ENCODE results near the gene CER1.

The CER1 gene, protein sequence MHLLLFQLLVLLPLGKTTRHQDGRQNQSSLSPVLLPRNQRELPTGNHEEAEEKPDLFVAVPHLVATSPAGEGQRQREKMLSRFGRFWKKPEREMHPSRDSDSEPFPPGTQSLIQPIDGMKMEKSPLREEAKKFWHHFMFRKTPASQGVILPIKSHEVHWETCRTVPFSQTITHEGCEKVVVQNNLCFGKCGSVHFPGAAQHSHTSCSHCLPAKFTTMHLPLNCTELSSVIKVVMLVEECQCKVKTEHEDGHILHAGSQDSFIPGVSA

DNA sequence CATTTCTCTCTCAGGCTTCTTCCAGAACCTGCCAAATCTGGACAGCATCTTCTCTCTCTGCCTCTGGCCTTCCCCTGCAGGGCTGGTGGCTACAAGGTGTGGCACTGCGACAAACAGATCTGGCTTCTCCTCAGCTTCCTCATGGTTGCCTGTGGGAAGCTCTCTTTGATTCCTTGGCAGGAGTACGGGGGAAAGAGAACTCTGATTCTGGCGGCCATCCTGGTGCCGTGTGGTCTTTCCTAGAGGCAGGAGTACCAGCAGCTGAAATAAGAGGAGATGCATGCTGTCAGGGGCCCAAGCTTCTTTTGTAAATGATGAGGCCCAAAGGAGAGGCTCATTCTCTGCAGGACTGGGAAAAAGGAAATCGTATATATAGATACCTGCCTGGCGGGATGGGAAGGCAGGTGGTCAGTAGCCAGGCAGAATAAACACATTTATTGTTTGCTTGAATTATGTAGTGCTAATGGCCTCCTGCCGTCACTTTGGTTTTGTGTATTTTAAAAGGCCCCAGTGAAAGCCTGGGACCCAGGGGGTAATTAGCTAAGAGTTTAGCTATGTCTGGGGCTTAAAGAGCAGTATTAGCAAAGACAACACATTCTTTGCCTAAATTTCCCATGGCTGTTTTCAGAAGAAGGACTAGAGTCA is at the start of gene CER1:
CER1 (minus strand) TSS at position 343 of the 645 bp plus-strand sequence; CDS start at position 282, 61 bp downstream.
- DNase-seq (ENCODE audit: low read depth) = no peak

DNA sequence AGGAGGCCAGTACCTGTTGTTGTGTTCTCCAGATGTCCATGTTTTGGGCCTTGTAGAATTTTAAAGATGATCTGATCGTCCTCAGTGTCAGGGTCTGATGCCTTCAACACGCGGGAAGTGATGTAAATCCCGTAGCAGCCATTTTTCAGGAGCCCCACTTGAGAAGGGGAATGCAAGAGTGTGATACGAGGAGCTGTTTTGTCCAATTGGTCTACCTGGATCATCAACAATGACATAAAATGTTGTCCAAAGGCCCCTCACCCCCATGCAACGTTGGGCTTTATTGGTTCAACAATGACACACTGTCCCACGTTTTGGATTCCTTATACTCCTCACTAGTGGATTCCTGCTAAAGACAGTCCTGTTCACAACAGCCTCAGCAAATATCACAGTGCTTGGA is 48.1 kb upstream of the CER1 start:
- DNase-seq (ENCODE audit: low read depth) = no peak

DNA sequence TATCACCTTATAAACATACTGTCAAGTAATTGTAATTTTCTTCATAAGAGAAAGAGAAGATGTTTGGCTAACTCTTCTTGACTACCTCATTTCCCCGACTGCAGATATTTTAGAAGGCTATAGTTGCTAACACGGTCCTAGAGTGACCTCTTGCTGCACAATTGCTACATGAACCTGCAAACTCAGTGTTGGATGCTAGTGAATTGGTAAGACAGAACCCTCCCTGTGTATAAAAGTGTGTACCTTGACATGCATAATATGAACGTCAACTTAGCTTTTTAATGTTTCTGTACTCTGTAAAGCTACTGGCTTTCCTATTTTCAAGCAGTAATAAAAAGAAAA is 46.7 kb upstream of the CER1 start:
- peak; percentile 5 for DNase-seq (ENCODE audit: low read depth)

DNA sequence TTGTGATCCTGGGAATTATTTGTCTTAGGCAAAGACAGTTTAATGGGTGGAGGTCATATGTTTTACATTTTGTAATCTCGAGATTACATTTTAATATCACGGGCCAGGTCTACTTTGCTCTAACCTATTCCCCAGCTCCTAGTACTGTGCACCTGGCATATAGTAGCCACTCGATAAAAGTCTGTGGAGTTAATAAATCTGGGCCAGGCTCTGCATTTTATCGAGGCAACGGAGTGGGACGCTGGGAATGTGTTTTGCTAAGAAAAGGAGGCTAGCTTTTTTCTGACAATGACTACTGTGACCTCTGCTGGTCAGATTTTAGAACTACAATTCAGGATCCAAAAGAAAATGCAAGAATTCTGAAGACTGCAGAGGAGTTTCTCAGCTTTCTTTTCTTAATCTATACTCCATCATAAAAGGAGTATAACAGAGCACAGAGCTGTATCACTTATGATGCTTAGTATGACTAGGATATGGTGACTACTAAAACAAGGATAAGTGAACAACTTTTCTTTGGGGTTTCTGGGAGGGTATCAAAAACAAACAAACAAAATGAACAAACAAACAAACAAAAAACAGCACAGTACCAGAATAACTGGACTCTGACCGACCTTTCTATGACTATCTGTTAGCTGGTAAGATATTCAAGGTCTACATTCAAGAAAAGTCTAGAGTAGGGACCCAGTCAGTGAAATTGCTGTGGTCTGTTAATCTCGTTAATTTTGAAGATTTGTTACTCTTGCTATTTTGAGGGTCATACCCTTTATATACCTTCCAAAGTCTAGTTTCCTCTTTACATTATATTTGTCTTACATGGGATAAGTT is 46.1 kb upstream of the CER1 start:
- peak; percentile 31 for DNase-seq (ENCODE audit: low read depth)

DNA sequence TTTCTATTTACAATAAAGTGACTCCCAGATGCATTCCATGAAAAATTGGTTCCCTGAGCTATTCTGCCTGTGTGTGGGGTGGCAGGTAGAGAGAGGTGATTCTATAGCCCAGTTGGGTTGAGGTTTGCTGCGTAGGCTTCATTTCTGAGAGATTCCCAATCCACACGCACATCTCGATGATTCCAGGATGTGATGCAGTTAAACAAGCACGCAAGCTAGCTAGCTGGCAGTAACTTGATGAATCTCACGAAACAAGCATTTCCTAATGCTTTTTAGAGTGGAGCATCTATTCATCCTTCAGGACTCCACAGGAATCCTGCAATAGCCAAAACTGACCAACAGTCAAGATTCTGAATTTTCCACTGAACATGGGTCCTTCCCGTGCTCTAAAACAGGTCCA is 43.8 kb upstream of the CER1 start:
- peak; percentile 47 for DNase-seq (ENCODE audit: low read depth)

DNA sequence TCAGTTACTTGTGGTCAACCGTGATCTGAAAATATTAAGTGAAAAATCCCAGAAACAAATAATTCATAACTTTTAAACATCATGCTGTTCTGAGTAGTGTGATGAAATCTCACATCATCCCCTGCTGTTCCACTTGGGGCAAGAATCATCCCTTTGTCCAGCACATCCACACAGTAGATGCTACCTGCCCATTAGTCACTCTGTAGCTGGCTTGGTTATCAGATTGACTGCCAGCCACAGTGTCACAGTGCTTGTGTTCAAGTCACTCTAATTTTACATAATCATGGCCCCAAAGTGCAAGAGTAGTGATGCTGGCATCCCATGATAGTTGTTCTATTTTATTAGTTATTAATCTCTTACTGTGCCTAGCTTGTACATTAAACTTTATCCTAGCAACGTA is 39.1 kb upstream of the CER1 start:
- DNase-seq (ENCODE audit: low read depth) = no peak

DNA sequence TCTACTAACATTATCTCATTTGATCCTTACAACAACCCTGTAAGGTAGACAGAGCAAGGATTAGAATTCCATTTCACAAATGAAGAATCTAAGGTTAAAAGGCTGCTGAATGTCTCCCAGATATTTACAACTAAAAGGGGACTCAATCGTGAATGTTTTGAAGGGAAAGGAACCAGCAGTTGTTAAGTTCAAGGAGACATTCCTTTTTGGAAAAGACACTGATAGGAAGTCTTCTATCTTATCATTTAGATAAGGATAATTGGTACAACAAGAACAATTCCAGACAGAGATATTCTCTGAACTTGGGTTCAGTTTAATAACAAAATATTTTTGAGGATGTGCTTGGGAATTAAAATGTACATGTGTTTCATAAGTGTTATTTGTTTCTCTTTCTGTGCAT is 37.5 kb upstream of the CER1 start:
- DNase-seq (ENCODE audit: low read depth) = no peak

DNA sequence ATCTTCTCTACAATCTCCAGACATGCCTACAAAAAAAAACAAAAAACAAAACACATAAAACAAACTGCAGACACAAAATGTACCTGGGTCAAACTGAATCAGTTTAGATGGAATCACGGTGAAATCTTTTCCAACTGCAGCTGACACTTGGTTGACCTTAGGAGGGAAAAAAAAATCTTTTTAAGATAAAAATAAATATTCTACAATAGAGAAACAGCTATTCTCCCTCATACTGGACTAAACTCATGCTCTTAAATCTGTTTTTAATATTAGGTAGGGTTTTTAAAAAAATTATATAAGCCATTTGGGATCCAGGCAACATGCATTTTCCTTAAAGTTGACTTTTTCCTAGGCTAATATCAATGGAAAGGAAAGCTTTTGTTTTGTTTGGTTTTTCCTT is 33.8 kb upstream of the CER1 start:
- DNase-seq (ENCODE audit: low read depth) = no peak

DNA sequence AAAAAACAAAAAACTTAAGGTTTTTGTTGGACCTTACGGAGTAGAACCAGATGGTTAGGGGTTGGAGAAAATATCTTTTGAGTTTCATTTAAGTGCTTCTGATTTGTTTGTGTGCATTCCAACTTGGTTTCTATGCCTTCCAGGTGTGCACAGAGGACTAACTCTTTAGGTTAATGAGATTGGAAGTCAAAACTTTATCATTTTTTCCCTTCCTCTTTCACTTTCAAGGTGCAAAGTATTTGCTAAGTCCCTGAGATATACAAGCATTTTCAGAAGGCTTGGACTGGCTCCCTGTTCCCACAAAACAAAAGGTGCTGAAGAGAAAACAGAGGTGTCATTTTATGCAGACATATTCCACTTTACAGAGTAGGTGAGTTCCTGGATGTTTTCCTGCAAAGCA is 30.3 kb upstream of the CER1 start:
- no peak for DNase-seq (ENCODE audit: low read depth)

DNA sequence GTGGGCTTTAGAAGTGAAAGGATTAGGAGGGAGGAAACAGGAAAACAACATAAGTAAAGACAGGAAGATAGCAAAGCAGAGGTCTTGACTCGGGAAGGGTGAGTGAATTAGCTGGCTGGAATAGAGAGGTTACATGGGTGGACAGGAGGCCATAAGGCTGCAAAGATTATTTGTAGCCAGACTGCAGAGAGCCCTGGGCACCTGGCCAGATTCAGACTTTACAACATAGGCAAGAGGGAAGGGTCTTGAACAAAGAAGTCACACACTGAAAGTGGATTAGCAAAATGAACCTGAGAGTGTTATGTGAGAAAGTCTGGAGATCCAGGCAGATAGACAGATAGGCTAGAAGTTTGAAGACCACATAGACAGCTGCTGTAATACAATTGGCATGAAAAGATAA is 29.7 kb upstream of the CER1 start:
- no peak for DNase-seq (ENCODE audit: low read depth)

DNA sequence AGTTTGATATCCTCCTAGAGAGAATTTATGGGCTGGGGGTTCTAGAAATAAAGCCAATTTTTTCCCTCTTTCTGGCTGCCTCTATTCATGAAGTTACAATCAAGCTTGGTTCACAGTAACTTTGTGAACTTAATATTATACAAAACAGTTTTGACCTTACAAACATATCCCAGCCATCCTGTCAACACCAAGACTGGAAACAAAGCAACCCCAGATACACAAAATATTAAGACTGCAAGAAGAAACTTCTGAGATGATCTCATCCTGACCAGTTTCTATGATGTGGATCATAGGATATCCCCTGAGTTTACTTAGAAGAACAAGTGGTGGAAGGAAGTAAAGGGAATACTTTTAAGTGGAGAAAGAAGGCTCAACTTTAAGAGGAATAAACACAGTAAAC is 28.3 kb upstream of the CER1 start:
- no peak for DNase-seq (ENCODE audit: low read depth)

DNA sequence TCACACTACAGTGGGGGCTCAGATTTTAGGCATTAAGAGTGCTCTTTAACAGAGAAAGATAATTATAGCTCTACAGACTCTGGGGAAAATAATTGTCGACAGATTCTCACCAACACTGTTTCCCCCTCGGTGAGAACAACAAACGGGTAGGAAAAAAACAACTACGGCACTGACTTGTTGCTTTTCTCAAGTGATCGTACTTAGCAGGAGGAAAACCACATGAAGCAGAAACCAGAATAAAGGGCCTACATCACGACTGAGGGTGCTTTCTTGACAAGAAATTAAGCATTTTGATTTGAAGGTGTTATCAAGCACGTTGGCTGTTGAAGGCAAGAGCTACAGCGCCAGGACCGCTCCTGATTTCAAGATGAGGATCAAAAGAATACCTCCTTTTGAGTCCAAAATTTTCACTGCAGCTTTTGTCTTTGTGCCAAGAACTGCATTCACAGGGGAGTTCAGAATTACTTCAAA is 27.2 kb upstream of the CER1 start:
- DNase-seq (ENCODE audit: low read depth) = no peak

DNA sequence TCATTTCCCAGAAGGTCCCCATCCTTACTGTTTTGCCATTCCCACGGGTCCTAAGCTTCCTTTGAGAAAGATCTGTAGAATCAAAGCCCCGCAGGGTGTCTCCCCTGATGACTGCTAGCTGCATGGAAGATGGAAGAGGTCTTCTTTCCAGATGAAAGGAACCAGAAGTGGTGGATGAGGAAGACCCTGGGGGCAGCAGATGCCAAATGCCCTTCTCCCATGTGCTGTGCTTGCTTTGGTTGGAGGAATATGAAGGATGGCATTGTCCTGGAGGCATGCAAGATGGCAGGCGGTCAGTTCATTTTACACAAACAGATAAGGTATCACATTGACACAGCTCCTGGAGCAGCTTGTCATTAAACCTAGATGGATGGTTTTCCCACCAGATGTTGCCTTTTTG is 25.8 kb upstream of the CER1 start:
- DNase-seq (ENCODE audit: low read depth) = no peak

DNA sequence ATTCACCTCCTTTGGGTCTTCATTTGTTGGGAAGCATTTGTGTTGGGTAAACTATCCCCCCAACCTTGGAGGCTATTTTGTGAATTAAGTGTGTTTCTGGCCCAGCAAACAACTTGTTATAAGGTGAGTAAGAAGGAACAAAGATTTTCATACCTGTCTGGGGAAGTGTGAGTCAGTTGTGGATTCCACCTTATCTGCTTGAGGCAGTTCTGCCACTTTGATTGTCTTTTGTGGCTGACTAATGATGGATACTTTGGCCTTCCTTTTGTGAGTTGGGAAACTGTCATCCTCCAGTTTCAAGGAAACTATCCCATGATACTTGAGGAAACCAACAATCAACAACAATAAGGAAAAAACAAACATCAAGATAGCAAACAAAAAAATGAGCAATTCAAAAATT is 24.6 kb upstream of the CER1 start:
- DNase-seq (ENCODE audit: low read depth) = no peak

DNA sequence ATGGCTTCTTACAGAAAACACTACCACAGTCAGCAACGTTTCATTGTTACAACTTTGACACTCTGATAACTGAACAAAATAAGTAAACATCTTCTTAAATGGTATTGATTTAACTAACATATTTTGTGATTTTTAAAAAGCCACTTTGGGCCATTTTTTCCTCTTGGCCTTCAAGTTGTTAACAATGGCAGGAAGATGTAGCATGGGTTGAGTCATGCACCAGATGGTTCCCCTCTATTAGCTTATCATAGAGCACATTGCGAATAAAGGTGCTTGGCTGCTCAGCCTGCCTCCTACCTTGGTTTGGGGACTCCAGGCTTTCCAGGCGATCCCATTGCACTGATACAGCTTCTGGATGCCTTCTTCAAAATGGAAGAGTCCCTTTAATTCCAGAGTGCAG is 24.1 kb upstream of the CER1 start:
- no peak for DNase-seq (ENCODE audit: low read depth)

DNA sequence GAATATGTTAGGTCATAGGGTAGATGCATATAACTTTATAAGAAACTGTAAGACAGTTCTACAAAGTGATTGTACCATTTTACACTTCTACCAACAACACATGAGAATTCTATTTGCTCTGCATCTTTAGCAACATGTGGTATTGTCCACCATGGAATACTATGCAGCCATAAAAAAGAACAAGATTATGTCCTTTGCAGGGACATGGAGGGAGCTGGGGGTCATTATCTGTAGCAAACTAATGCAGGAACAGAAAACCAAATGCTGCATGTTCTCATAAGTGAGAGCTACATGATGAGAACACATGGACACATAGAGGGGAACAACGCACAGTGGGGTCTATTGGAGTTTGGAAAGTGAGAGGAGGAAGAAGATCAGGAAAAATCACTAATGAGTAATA is 22.2 kb upstream of the CER1 start:
- DNase-seq (ENCODE audit: low read depth) = no peak

DNA sequence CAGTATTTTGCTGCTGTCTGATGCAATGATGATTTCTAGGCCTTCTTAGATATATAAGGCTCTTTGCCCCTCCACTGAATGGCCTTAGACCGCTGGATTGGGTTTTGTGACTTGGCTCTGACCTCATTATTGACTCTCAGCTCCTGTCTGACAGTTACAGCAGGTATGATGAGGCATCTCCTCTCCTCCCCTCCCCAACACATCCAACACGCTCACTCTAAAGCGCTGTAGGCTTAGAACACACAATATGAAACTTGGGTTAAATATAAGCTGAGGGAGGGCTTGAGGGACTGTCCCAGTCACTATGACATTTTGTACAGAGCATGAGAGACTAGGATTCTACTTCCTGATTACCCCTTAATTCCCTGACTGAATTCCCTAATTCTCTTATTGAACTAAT is 18.8 kb upstream of the CER1 start:
- DNase-seq (ENCODE audit: low read depth) = no peak

DNA sequence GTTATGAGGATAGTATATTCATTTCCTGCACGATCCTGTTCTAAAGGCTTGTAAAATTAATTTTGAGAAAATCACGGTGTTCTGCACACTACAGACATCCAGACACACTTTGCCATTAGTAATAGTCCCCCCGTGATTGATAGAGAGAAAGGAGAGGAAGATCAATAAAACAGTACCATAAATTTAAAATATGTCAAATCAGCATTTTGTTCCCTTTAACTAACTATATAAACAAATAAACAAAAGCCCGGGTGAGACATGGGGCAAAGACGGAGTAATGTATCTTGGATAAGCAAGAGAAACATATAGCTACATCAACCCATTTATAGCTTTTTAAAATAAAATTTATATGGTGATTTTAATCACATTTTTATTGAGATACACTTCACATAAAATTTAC is 10.6 kb upstream of the CER1 start:
- DNase-seq (ENCODE audit: low read depth) = no peak

DNA sequence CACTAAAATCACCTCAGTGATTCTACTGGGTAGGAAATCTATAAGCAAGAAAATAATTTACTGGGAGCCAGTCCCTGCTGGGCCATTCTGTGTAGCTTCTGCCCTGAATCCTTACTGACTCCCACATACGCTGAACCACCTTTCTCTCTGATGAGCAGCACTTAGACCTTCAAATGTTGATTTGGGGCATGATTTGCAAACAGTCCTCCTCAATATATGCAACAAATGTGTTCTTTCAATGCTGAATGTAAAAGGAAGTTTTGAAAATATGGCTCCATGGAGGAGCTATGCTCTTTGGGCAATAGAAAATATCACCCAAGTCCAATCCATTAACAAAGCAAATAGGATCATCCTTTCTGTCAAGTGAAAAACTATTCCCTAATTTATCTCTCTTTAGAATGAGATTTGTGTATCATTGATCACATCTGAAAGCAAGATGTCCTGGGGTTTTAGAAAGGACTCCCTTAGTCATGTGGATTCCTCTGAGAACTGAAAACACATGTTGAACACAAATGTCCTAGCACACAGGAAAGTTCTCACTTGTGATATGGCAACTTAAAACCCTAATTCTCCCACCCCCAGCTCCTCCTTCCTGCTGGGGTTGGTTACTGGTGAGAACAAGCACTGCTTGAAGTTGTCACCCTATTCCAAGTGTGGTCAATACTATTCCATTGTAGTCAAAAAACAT is 8.9 kb upstream of the CER1 start:
- no peak for DNase-seq (ENCODE audit: low read depth)

DNA sequence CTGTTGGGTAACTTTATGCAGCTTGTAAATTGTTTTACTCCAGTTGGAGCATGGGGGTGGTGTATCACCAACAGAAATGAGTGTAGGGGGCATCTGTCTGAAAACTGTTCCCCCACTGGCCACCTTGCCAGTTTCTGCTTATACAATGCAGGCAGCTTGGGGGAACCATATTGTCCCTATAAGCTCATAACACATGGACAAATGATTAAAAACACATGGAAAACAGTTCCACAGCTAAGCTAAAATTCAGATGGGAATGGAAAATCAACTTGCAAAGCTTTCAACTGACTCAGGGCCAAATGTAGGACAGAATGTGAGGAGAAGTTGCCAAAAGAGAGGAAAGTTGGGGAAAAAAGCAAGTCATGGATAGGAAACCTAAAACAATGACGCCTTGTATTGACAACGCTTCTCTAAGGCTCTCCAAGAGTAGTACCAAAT is 7.9 kb upstream of the CER1 start:
- DNase-seq (ENCODE audit: low read depth) = no peak

DNA sequence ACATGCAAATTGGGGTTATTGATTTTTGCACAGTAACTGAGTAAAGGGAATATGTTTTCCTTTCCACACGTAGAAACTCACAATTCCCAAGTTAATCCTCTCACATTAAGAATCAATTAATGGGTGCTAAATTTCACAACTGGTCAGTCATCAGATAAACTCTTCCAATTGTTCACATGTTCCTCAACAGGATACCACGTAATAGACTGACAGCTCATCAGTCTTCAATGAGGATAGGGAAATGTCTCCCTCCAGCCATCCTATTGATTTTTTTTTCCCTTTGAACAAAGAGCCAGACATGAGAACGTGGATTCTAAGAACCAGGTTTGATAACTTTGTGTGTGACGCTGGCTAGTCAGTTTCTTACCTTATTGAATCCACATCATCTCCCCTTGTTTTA is 768 bp upstream of the CER1 start:
- DNase-seq (ENCODE audit: low read depth) = no peak

DNA sequence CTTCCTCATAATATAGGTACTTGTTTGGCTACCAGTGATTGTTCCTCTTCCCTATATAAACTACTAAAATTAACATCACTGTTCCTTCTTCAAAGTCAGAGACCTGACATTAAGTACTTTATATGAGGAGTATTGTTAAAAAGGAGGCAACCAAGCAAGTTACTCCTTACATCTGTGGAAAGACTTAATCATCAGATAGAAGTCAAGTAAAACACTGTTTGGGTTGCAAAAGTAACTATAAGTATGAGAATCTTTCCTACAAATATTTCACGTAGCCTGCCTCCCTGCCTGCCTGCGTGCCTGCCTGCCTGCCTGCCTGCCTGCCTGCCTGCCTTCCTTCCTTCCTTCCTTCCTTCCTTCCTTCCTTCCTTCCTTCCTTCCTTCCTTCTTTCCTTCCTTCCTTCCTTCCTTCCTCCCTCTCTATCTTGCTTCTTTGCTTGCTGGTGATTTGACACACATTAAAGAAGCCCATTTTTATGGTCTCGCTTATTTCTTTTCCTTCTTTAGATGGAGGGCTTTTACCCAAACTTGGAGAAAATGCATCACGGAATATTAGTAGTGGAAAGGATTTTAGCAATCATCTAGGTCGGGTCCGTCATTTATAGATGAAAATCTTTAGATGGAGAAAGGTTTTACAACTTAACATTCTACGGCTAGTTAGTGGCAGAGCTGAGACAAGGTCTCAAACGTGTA is 3.2 kb downstream of the CER1 start:
- no peak for DNase-seq (ENCODE audit: low read depth)
